Gastroesophageal sphincter (tissue), 4 donors: ENCODE data around the gene TNFAIP3. TPM values are rescaled to one million over a fixed set of nuclear protein-coding genes. Genes with fewer than 3 reads are reported as not detected.

Experiments used
- ATAC-seq: fragments of 150-250 bp; one replicate; pipeline ENCODE4 v1.9.1; 2016; ENCODE audit warnings: mild to moderate bottlenecking, moderate library complexity
- H3K27ac ChIP-seq, 4 donors: fragments of 200-600 bp; sonication (generic) in 3 of 4; 1 replicate in 3 of 4; 2 replicates in 1 of 4; pipeline ENCODE4 v1.5.1; 2016 to 2019
- H3K27me3 ChIP-seq: fragments of 200-600 bp; sonication (generic); one replicate; pipeline ENCODE4 v1.5.1; 2019
- H3K36me3 ChIP-seq, 2 donors: fragments of 200-600 bp; sonication (generic); one replicate each; pipeline ENCODE4 v1.5.1; 2019; ENCODE audit warnings: control low read depth in 1 of 2
- H3K4me1 ChIP-seq, 3 donors: fragments of 200-600 bp; sonication (generic); 1 replicate in 2 of 3; 2 replicates in 1 of 3; pipeline ENCODE4 v1.5.1; 2016 to 2019; ENCODE audit warnings: control low read depth in 2 of 3
- H3K4me3 ChIP-seq, 2 donors: fragments of 200-600 bp; sonication (generic); one replicate each; pipeline ENCODE4 v1.5.1; 2019; ENCODE audit warnings: mild to moderate bottlenecking in 1 of 2, moderate library complexity in 1 of 2
- H3K9me3 ChIP-seq, 3 donors: fragments of 200-600 bp; sonication (generic); one replicate each; pipeline ENCODE4 v1.5.1; 2017 to 2019; ENCODE audit warnings: control low read depth in 2 of 3
- CTCF ChIP-seq, 4 experiments: fragments of 200-600 bp in 2 of 4; fragments of 450-650 bp in 2 of 4; sonication (generic) in 1 of 4; IDR thresholded peaks; one replicate each; pipeline ENCODE4 v1.5.1; 2017 to 2019; ENCODE audit warnings: antibody characterized with exemption in 4 of 4, mild to moderate bottlenecking in 2 of 4, moderate library complexity in 2 of 4
- EP300 ChIP-seq: sonication (generic); formaldehyde crosslinking; IDR thresholded peaks from one replicate; pipeline ENCODE4 v1.6.1; 2017; ENCODE audit warnings: antibody characterized with exemption, mild to moderate bottlenecking
- POLR2A ChIP-seq, 2 donors: fragments of 450-650 bp; IDR thresholded peaks; one replicate each; pipeline ENCODE4 v1.6.1; 2017; ENCODE audit warnings: antibody characterized with exemption in 2 of 2, mild to moderate bottlenecking in 2 of 2, moderate library complexity in 1 of 2
- POLR2AphosphoS5 ChIP-seq: sonication (generic); formaldehyde crosslinking; IDR thresholded peaks from one replicate; pipeline ENCODE4 v1.6.1; 2017; ENCODE audit warnings: antibody characterized with exemption
- WGBS, 2 donors: methylation state at CpG; one replicate each; pipeline ENCODE4 v1.1.5; 2018; ENCODE audit warnings: low coverage in 1 of 2; 5-methylcytosine and 5-hydroxymethylcytosine counted together
- total RNA-seq, 4 donors: library from RNA; depleted of rRNA; stranded (reverse); fragments of >200 nt; gene quantifications; one replicate each; pipeline ENCODE4 v1.1.0, GENCODE V29; 2016

The TNFAIP3 gene
- total RNA-seq, 4 donors from 2014 or later = 11.2 to 40.7 (median 18.3) TPM

DNA sequence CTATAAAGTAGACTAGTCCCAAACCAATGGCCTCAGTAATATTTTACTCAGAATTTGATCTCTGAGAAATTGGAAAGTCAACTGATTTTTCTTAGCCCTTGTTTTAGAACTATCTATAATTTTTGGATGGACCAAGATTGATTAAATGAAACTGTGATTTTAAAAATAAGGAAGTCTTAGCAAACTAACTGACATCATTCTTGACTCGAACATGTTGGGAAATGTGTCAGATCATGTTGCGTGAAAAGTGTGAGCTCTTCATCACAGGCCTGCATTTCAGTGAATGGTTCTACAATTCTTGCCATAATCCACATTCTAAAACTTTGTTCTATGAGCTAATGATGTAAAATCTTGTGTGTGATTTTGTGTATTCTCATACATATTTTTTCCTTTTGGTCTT lies 11.0 kb downstream of the TNFAIP3 start:
- WGBS, 2 donors = 80 to 83% methylated on average over 2 of the region's 2 CpGs
- H3K27me3 ChIP-seq = no peaks in the 10 kb centered on the region
- no peaks in the 10 kb centered on the region for H3K9me3 ChIP-seq
- peaks cover 10 to 90% of the 10 kb centered on the region in 2 donors for H3K36me3 ChIP-seq
- H3K27ac ChIP-seq = peak overlapping the region in 3 of 4 donors; percentile 46 to 61 (median 58)
- no peak for ATAC-seq
- TF ChIP-seq POLR2A (IDR thresholded peaks at IDR 0.05) = no peak
- TF ChIP-seq CTCF (IDR thresholded peaks at IDR 0.05) = no peak
- no peak for TF ChIP-seq POLR2AphosphoS5
- TF ChIP-seq EP300 = no peak
- H3K4me3 ChIP-seq = no peak overlapping the region
- peaks cover 0 to 65% (median 14%) of the 10 kb centered on the region in 3 donors for H3K4me1 ChIP-seq

DNA sequence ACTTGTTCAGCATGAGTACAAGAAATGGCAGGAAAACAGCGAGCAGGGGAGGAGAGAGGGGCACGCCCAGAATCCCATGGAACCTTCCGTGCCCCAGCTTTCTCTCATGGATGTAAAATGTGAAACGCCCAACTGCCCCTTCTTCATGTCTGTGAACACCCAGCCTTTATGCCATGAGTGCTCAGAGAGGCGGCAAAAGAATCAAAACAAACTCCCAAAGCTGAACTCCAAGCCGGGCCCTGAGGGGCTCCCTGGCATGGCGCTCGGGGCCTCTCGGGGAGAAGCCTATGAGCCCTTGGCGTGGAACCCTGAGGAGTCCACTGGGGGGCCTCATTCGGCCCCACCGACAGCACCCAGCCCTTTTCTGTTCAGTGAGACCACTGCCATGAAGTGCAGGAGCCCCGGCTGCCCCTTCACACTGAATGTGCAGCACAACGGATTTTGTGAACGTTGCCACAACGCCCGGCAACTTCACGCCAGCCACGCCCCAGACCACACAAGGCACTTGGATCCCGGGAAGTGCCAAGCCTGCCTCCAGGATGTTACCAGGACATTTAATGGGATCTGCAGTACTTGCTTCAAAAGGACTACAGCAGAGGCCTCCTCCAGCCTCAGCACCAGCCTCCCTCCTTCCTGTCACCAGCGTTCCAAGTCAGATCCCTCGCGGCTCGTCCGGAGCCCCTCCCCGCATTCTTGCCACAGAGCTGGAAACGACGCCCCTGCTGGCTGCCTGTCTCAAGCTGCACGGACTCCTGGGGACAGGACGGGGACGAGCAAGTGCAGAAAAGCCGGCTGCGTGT lies 11.6 kb downstream of the TNFAIP3 start:
- no peaks in the 10 kb centered on the region for H3K27me3 ChIP-seq
- peaks cover 0 to 64% (median 12%) of the 10 kb centered on the region in 3 donors for H3K4me1 ChIP-seq
- H3K36me3 ChIP-seq = peaks cover 10 to 90% of the 10 kb centered on the region in 2 donors
- 63 to 76% methylated on average over 6 to 7 of the region's 33 CpGs for WGBS, 2 donors
- H3K27ac ChIP-seq = peak overlapping the region in 3 of 4 donors; percentile 46 to 61 (median 58)
- peak; percentile 52 for ATAC-seq
- TF ChIP-seq CTCF (IDR thresholded peaks at IDR 0.05) = peak in 1 of 4 experiments; percentile 11
- no peak for TF ChIP-seq EP300
- no peak overlapping the region for H3K4me3 ChIP-seq
- no peaks in the 10 kb centered on the region for H3K9me3 ChIP-seq

DNA sequence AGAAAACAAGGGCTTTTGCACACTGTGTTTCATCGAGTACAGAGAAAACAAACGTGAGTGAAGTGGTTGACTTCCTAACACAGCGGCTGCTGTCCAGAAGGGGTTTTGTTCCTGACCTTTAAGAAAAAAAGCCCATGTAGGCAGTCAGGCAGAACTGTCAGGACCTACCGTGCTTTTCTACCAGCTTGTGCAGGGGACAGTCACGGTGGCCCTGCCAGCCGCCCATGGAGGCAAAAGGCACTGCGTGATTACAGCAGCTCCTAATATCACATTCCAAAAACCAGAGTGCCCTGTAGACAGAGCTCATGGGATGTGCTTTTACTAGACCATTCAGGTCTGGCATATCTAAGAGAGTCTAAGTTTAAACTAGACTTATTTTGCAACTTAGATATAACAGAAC lies 12.2 kb downstream of the TNFAIP3 start:
- peaks cover 0 to 60% (median 5%) of the 10 kb centered on the region in 3 donors for H3K4me1 ChIP-seq
- peak overlapping the region in 3 of 4 donors; percentile 46 to 61 (median 58) for H3K27ac ChIP-seq
- WGBS, 2 donors = 67 to 85% methylated on average over 5 of the region's 7 CpGs
- TF ChIP-seq CTCF (IDR thresholded peaks at IDR 0.05) = no peak
- no peak for TF ChIP-seq POLR2A (IDR thresholded peaks at IDR 0.05)
- no peak for TF ChIP-seq POLR2AphosphoS5
- TF ChIP-seq EP300 = no peak
- no peaks in the 10 kb centered on the region for H3K9me3 ChIP-seq
- H3K4me3 ChIP-seq = no peak overlapping the region
- ATAC-seq = no peak
- H3K27me3 ChIP-seq = no peaks in the 10 kb centered on the region
- H3K36me3 ChIP-seq = peaks cover 10 to 87% of the 10 kb centered on the region in 2 donors

DNA sequence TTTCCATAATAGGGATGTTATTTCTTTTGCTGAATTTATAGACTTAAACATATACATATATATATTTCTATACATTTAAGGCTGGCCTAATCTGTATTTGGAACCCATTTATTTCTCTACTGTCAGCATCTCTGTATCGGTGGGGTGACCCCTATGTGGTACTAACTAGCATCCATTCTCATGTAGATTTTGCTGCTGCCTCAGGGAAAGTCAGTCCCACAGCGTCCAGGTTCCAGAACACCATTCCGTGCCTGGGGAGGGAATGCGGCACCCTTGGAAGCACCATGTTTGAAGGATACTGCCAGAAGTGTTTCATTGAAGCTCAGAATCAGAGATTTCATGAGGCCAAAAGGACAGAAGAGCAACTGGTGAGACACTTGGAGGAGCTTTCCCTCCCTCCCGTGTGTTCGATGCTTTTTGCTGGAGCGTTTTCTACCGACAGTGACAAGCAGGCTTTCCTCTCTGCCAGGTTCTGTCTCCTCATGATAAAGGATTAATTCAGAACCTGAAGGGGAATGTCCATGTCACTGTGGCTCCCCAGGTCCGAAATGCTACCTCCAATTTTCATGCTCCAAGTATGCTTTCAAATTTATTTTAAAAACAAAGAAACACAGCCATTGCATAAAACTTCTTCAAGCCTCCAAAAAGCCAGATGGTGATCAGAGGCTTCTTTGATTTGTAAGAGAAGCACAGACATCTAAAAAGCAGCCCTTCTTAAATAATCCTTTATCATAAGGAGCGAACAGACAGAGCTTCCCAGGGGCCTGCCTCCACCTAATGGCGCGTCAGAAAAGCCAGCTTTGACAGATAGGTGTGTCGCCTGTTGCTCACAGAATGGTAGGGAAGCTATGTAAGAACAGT lies 13.1 kb downstream of the TNFAIP3 start:
- Histone ChIP-seq H3K27ac (peak overlapping the region in 3 of 4 donors; percentile 46 to 61 (median 58)), H3K36me3 (peaks cover 10 to 78% of the 10 kb centered on the region in 2 donors), H3K27me3 (no peaks in the 10 kb centered on the region), H3K4me3 (no peak overlapping the region), H3K4me1 (peaks cover 0 to 52% (median 4%) of the 10 kb centered on the region in 3 donors), H3K9me3 (no peaks in the 10 kb centered on the region)
- WGBS, 2 donors = 64 to 72% methylated on average over 9 to 10 of the region's 13 CpGs
- ATAC-seq = no peak
- no peak for TF ChIP-seq CTCF (IDR thresholded peaks at IDR 0.05)
- no peak for TF ChIP-seq POLR2AphosphoS5
- no peak for TF ChIP-seq POLR2A (IDR thresholded peaks at IDR 0.05)
- no peak for TF ChIP-seq EP300
